Liver (tissue), 9 donors: ENCODE results near the gene BPIFB4. TPM values are rescaled to one million over a fixed set of nuclear protein-coding genes. Genes with fewer than 3 reads are reported as not detected.

Experiments used
- DNase-seq: peaks from one replicate; pipeline ENCODE4 v3.0.0-alpha.2; 2017; ENCODE audit warnings: low spot score
- H3K27ac ChIP-seq, 2 donors: one replicate each; pipeline ENCODE4 v1.7.0; 2013; ENCODE audit warnings: inconsistent platforms in 2 of 2, low read length in 2 of 2, control low read depth in 1 of 2, low read depth in 1 of 2, mild to moderate bottlenecking in 1 of 2
- H3K27me3 ChIP-seq, 4 donors: one replicate each; pipeline versions ENCODE4 v1.6.1 to v1.7.0; 2013; ENCODE audit warnings: low read length in 3 of 4, inconsistent platforms in 1 of 4, mild to moderate bottlenecking in 1 of 4, moderate library complexity in 1 of 4; ENCODE audit not compliant: control insufficient read depth in 4 of 4, insufficient read depth in 4 of 4
- H3K36me3 ChIP-seq, 4 donors: one replicate each; pipeline versions ENCODE4 v1.6.1 to v1.7.0; 2013; ENCODE audit warnings: low read length in 3 of 4, mild to moderate bottlenecking in 3 of 4, low read depth in 1 of 4, moderate library complexity in 1 of 4; ENCODE audit not compliant: control insufficient read depth in 4 of 4, insufficient read depth in 3 of 4
- H3K4me1 ChIP-seq, 4 donors: one replicate each; pipeline versions ENCODE4 v1.6.1 to v1.7.0; 2013; ENCODE audit warnings: low read length in 3 of 4, mild to moderate bottlenecking in 3 of 4, moderate library complexity in 1 of 4; ENCODE audit not compliant: control insufficient read depth in 4 of 4, insufficient read depth in 4 of 4
- H3K4me3 ChIP-seq, 3 donors: one replicate each; pipeline versions ENCODE4 v1.6.1 to v1.7.0; 2013; ENCODE audit warnings: low read length in 3 of 3, control low read depth in 1 of 3, low read depth in 1 of 3, mild to moderate bottlenecking in 1 of 3
- H3K9ac ChIP-seq, 2 donors: one replicate each; pipeline ENCODE4 v1.7.0; 2013; ENCODE audit warnings: low read length in 2 of 2, mild to moderate bottlenecking in 2 of 2, moderate library complexity in 2 of 2, control low read depth in 1 of 2, low read depth in 1 of 2
- H3K9me3 ChIP-seq, 4 donors: one replicate each; pipeline versions ENCODE4 v1.6.1 to v1.7.0; 2013; ENCODE audit warnings: low read length in 3 of 4; ENCODE audit not compliant: control insufficient read depth in 4 of 4
- CTCF ChIP-seq: fragments of 150-350 bp; IDR thresholded peaks from 2 replicates; pipeline ENCODE4 v1.5.1; 2017; ENCODE audit warnings: improper control_type of control experiment, low read depth, low read length; ENCODE audit not compliant: missing input control
- EGR1 ChIP-seq, 2 donors: IDR thresholded peaks; 2 replicates each; pipeline ENCODE4 v1.6.1; 2016 to 2018; ENCODE audit warnings: antibody characterized with exemption in 2 of 2, low read depth in 2 of 2
- FOXA1 ChIP-seq: IDR thresholded peaks from 2 replicates; pipeline ENCODE4 v1.6.1; 2016; ENCODE audit warnings: antibody characterized with exemption
- FOXA2 ChIP-seq: IDR thresholded peaks from 2 replicates; pipeline ENCODE4 v1.6.1; 2016; ENCODE audit warnings: antibody characterized with exemption
- GABPA ChIP-seq, 2 donors: IDR thresholded peaks in 1 of 2; conservative IDR thresholded peaks in 1 of 2; 2 replicates each; pipeline ENCODE4 v1.6.1; 2016; ENCODE audit warnings: antibody characterized with exemption in 2 of 2, mild to moderate bottlenecking in 1 of 2, moderate library complexity in 1 of 2
- HNF4A ChIP-seq, 2 donors: conservative IDR thresholded peaks; 2 replicates each; pipeline ENCODE4 v1.6.1; 2016; ENCODE audit warnings: antibody characterized with exemption in 2 of 2, mild to moderate bottlenecking in 2 of 2
- HNF4G ChIP-seq: IDR thresholded peaks from 2 replicates; pipeline ENCODE4 v1.6.1; 2016; ENCODE audit warnings: antibody characterized with exemption
- JUND ChIP-seq, 2 donors: IDR thresholded peaks; 2 replicates each; pipeline ENCODE4 v1.6.1; 2016; ENCODE audit warnings: antibody characterized with exemption in 2 of 2
- NR2F2 ChIP-seq: IDR thresholded peaks from 2 replicates; pipeline ENCODE4 v1.6.1; 2016; ENCODE audit warnings: antibody characterized with exemption
- RAD21 ChIP-seq, 2 donors: IDR thresholded peaks; 2 replicates each; pipeline ENCODE4 v1.6.1; 2016; ENCODE audit warnings: antibody characterized with exemption in 2 of 2, mild to moderate bottlenecking in 2 of 2
- RXRA ChIP-seq, 2 donors: IDR thresholded peaks; 2 replicates each; pipeline ENCODE4 v1.6.1; 2017 to 2018; ENCODE audit warnings: antibody characterized with exemption in 2 of 2, mild to moderate bottlenecking in 1 of 2
- SP1 ChIP-seq: IDR thresholded peaks from 2 replicates; pipeline ENCODE4 v1.6.1; 2018; ENCODE audit warnings: antibody characterized with exemption, mild to moderate bottlenecking
- TAF1 ChIP-seq: conservative IDR thresholded peaks from 2 replicates; pipeline ENCODE4 v1.6.1; 2016; ENCODE audit warnings: antibody characterized with exemption, mild to moderate bottlenecking
- YY1 ChIP-seq: IDR thresholded peaks from 2 replicates; pipeline ENCODE4 v1.6.1; 2016; ENCODE audit warnings: antibody characterized with exemption, mild to moderate bottlenecking
- ZBTB33 ChIP-seq: IDR thresholded peaks from 2 replicates; pipeline ENCODE4 v1.6.1; 2016; ENCODE audit warnings: antibody characterized with exemption
- WGBS: extraction: QIAGEN DNeasy Blood & Tissue Kit; methylation state at CpG from one replicate; pipeline ENCODE4 v1.1.7; 2013; 5-methylcytosine and 5-hydroxymethylcytosine counted together
- polyA plus RNA-seq, 2 donors: library from polyadenylated mRNA; stranded (reverse) in 1 of 2; unstranded in 1 of 2; fragments of 200-250 nt in 1 of 2; fragments of >200 nt in 1 of 2; fragmentation: Nextera tagmentation in 1 of 2; extraction: Ambion mirVana in 1 of 2; gene quantifications; one replicate each; pipeline versions ENCODE4 v1.2.1 to v1.2.3, GENCODE V29; 2013 to 2015
- total RNA-seq, 2 donors: library from RNA; depleted of rRNA; stranded (reverse); fragments of >200 nt; gene quantifications; one replicate each; pipeline ENCODE4 v1.2.3, GENCODE V29; 2014
- TF ChIP-seq, protein P1 (sequence below): IDR thresholded peaks from 2 replicates; pipeline ENCODE4 v1.6.1; 2016; ENCODE audit warnings: antibody characterized with exemption, mild to moderate bottlenecking
- TF ChIP-seq, protein P2 (sequence below): IDR thresholded peaks from 2 replicates; pipeline ENCODE4 v1.6.1; 2016; ENCODE audit warnings: antibody characterized with exemption
- TF ChIP-seq, protein P3 (sequence below): IDR thresholded peaks from 2 replicates; pipeline ENCODE4 v1.6.1; 2016; ENCODE audit warnings: antibody characterized with exemption
- donor health status: healthy.
- donor health status: healthy.
- donor health status: healthy.
- donor health status: healthy.
- donor health status: healthy.

Gene BPIFB4
- total and polyA plus RNA-seq, 4 donors: 0.16 TPM; not detected in 3

DNA sequence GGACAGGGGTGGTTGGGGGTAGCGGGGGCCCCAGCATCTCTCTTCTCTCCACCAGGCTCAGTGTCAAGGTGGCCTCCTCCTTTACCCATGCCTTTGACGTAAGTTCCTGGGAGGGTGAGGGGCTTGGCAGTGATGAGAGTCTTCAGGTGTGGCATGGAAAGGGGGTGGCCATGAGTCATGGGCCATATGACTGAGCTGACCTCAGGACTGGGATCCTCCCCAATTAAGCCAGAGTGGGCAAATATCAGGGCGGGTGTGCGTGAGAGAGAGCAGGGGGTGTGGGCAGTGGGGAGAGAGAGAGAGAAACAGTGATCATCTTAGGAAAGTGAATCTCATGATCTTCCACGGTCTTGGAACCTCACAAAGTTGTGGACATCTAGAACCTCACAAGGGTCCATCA, 8.2 kb upstream of the BPIFB4 start (continued):
- TF ChIP-seq, protein P1, sequence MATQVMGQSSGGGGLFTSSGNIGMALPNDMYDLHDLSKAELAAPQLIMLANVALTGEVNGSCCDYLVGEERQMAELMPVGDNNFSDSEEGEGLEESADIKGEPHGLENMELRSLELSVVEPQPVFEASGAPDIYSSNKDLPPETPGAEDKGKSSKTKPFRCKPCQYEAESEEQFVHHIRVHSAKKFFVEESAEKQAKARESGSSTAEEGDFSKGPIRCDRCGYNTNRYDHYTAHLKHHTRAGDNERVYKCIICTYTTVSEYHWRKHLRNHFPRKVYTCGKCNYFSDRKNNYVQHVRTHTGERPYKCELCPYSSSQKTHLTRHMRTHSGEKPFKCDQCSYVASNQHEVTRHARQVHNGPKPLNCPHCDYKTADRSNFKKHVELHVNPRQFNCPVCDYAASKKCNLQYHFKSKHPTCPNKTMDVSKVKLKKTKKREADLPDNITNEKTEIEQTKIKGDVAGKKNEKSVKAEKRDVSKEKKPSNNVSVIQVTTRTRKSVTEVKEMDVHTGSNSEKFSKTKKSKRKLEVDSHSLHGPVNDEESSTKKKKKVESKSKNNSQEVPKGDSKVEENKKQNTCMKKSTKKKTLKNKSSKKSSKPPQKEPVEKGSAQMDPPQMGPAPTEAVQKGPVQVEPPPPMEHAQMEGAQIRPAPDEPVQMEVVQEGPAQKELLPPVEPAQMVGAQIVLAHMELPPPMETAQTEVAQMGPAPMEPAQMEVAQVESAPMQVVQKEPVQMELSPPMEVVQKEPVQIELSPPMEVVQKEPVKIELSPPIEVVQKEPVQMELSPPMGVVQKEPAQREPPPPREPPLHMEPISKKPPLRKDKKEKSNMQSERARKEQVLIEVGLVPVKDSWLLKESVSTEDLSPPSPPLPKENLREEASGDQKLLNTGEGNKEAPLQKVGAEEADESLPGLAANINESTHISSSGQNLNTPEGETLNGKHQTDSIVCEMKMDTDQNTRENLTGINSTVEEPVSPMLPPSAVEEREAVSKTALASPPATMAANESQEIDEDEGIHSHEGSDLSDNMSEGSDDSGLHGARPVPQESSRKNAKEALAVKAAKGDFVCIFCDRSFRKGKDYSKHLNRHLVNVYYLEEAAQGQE: no peak
- TF ChIP-seq NR2F2 (no peak), FOXA2 (no peak)

DNA sequence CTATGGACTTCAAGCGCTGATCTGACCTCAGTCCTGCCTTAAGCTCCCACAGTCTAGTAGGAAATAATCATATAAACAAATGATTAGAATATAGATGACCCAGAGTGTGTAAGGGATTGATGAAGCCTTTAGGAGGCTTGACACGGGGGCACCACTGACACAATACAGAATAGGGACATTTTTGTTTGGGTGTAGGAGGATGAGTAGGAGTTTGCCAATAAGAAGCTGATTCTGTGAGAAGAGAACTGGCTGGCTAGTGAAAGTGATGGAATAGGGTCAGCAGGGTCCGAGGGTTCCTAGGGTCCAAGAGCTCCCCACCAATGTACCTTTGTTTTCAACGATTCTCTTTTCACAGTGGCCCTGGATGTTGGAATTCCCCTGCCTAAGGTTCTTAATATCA, 7.1 kb upstream of the BPIFB4 start:
- WGBS: 85% methylated on average over 4 of the region's 4 CpGs
- H3K4me1 ChIP-seq: no peaks in the 10 kb centered on the region
- H3K36me3 ChIP-seq: no peaks in the 10 kb centered on the region

More for the DNA sequence above, 7.1 kb upstream of the BPIFB4 start:
- TF ChIP-seq, protein P2, sequence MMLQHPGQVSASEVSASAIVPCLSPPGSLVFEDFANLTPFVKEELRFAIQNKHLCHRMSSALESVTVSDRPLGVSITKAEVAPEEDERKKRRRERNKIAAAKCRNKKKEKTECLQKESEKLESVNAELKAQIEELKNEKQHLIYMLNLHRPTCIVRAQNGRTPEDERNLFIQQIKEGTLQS: no peak
- no peak for TF ChIP-seq RXRA (IDR thresholded peaks at IDR 0.05)
- TF ChIP-seq TAF1: no peak
- no peak for TF ChIP-seq JUND (IDR thresholded peaks at IDR 0.05)
- no peak for TF ChIP-seq NR2F2
- TF ChIP-seq GABPA (IDR thresholded peaks at IDR 0.05 in 1 of 2, conservative IDR thresholded peaks at IDR 0.05 in 1 of 2): no peak
- TF ChIP-seq, protein P3, sequence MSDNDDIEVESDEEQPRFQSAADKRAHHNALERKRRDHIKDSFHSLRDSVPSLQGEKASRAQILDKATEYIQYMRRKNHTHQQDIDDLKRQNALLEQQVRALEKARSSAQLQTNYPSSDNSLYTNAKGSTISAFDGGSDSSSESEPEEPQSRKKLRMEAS: no peak
- no peak for TF ChIP-seq EGR1 (IDR thresholded peaks at IDR 0.05; ENCODE audit: low read depth in 2 of 2)
- TF ChIP-seq FOXA2: no peak
- TF ChIP-seq YY1: no peak
- no peak for TF ChIP-seq HNF4A (conservative IDR thresholded peaks at IDR 0.05)
- TF ChIP-seq FOXA1: no peak
- no peak for TF ChIP-seq RAD21 (IDR thresholded peaks at IDR 0.05)
- TF ChIP-seq SP1: no peak
- no peak for TF ChIP-seq CTCF
- TF ChIP-seq ZBTB33: no peak
- TF ChIP-seq, protein P1: no peak
- TF ChIP-seq HNF4G: no peak
- no peaks in the 10 kb centered on the region for H3K9me3 ChIP-seq
- no peak overlapping the region for H3K4me3 ChIP-seq
- no peaks in the 10 kb centered on the region for H3K27me3 ChIP-seq
- no peak overlapping the region for H3K9ac ChIP-seq
- H3K27ac ChIP-seq: no peak overlapping the region
- no peak for DNase-seq
